ENCODE results near the gene DENND1B.
"Not testable (repeated sequence)": the region's sequence is repeated elsewhere in the genome, so short reads cannot be mapped to it uniquely, and the experiment has no call there.

- not testable (repeated sequence) for TF ChIP-seq CTCF (conservative IDR thresholded peaks at IDR 0.05 in 1 of 2, IDR thresholded peaks at IDR 0.05 in 1 of 2; ENCODE audit: low read depth in 1 of 2, low read length in 2 of 2); EZH2 (IDR thresholded peaks at IDR 0.05; ENCODE audit: low read length, missing control alignments)
Observed at GRCh38 chr1:197491505-197491904, 283.8 kb downstream of the DENND1B start.

Measured in fibroblast of lung (primary cell).